Right lobe of liver (tissue), 6 donors: ENCODE results near the gene CDYL. TPM values are rescaled to one million over a fixed set of nuclear protein-coding genes. Genes with fewer than 3 reads are reported as not detected.

Experiments
- ATAC-seq, 4 donors: fragments of 200-7000 bp; cut with Tn5 transposase; one replicate each; pipeline ENCODE4 v1.9.1; 2020; ENCODE audit warnings: mild to moderate bottlenecking in 4 of 4, moderate library complexity in 4 of 4
- DNase-seq, 3 donors: peaks; one replicate each; pipeline ENCODE4 v3.0.0-alpha.2; 2020
- H3K27ac ChIP-seq, 3 donors: fragments of 200-600 bp; one replicate each; pipeline ENCODE4 v1.8.0; 2022
- H3K27me3 ChIP-seq, 2 donors: fragments of 200-600 bp; one replicate each; pipeline ENCODE4 v1.8.0; 2022
- H3K36me3 ChIP-seq, 4 donors: fragments of 200-600 bp; sonication (generic) in 1 of 4; one replicate each; pipeline versions ENCODE4 v1.5.1 to v1.8.0; 2017 to 2022; ENCODE audit warnings: control low read depth in 1 of 4
- H3K4me1 ChIP-seq, 4 donors: fragments of 200-600 bp; sonication (generic) in 1 of 4; one replicate each; pipeline versions ENCODE4 v1.5.1 to v1.8.0; 2017 to 2022; ENCODE audit warnings: control low read depth in 1 of 4
- H3K4me3 ChIP-seq, 3 donors: fragments of 200-600 bp; one replicate each; pipeline ENCODE4 v1.8.0; 2022
- H3K9me3 ChIP-seq, 4 donors: fragments of 200-600 bp; sonication (generic) in 1 of 4; one replicate each; pipeline versions ENCODE4 v1.5.1 to v1.8.0; 2017 to 2022; ENCODE audit warnings: control low read depth in 1 of 4
- CTCF ChIP-seq, 4 donors: fragments of 200-600 bp in 3 of 4; fragments of 450-650 bp in 1 of 4; IDR thresholded peaks; one replicate each; pipeline versions ENCODE4 v1.5.1 to v1.8.0; 2016 to 2022; ENCODE audit warnings: antibody characterized with exemption in 4 of 4, mild to moderate bottlenecking in 2 of 4
- POLR2A ChIP-seq: fragments of 450-650 bp; IDR thresholded peaks from one replicate; pipeline ENCODE4 v1.6.1; 2017; ENCODE audit warnings: antibody characterized with exemption, mild to moderate bottlenecking
- WGBS: methylation state at CpG from one replicate; pipeline ENCODE4 v1.1.6; 2018; ENCODE audit warnings: low coverage, low lambda C conversion rate; ENCODE audit not compliant: insufficient coverage; ENCODE audit errors: missing lambda C conversion rate; 5-methylcytosine and 5-hydroxymethylcytosine counted together
- intact Hi-C, 2 donors: fragments of 100-400 bp; cut with DNase I; formaldehyde crosslinking; loops; one replicate each; pipeline versions ENCODE4 v1.11.2 to v1.14.1; 2022
- total RNA-seq, 6 experiments: library from RNA; depleted of rRNA in 2 of 6; stranded (reverse); fragments of >200 nt in 2 of 6; fragmentation: NEBNext Ultra II Directional in 3 of 6; extraction: Animal tissue kit (Norgen Biotek cat#: 25700) in 3 of 6; gene quantifications; one replicate each; pipeline versions ENCODE4 v1.1.0 to v1.2.4, GENCODE V29; 2016 to 2023
- donor health status: DM: no; HTN: yes; CAD: no.
- donor health status: DM: no; HTN: no; CAD: no.
- donor health status: DM: no; HTN: no; CAD: no.
- donor health status: DM: no; HTN: yes; CAD: no.
- donor health status: DM: no; HTN: yes; CAD: no.

CDYL gene
- total RNA-seq, 6 experiments from 2014 or later = 5.0 to 16.1 (median 13.1) TPM

GRCh38 chr6:4819706-4820283 is 43.6 kb downstream of the CDYL start:
- ATAC-seq (no peak), DNase-seq (no peak)
- intact Hi-C loops = no loop called here
- Histone ChIP-seq H3K4me3 (no peak overlapping the region), H3K4me1 (no peaks in the 10 kb centered on the region), H3K27ac (no peak overlapping the region), H3K27me3 (no peaks in the 10 kb centered on the region), H3K9me3 (no peaks in the 10 kb centered on the region), H3K36me3 (no peaks in the 10 kb centered on the region)
- no peak for TF ChIP-seq CTCF (IDR thresholded peaks at IDR 0.05)
- no peak for TF ChIP-seq POLR2A
- WGBS = no CpG with 5 or more reads among the region's 1 CpG

GRCh38 chr6:4820704-4821276 is 44.6 kb downstream of the CDYL start:
- TF ChIP-seq POLR2A (no peak), CTCF (IDR thresholded peaks at IDR 0.05) (no peak)
- Histone ChIP-seq H3K27me3 (no peaks in the 10 kb centered on the region), H3K4me1 (no peaks in the 10 kb centered on the region), H3K9me3 (no peaks in the 10 kb centered on the region), H3K27ac (no peak overlapping the region), H3K4me3 (no peak overlapping the region), H3K36me3 (no peaks in the 10 kb centered on the region)
- ATAC-seq = no peak
- no peak for DNase-seq
- 78% methylated on average over 2 of the region's 5 CpGs for WGBS
- intact Hi-C loops = no loop called here

- Histone ChIP-seq H3K4me3 (no peak overlapping the region), H3K27ac (no peak overlapping the region), H3K9me3 (no peaks in the 10 kb centered on the region), H3K27me3 (no peaks in the 10 kb centered on the region), H3K36me3 (no peaks in the 10 kb centered on the region), H3K4me1 (no peaks in the 10 kb centered on the region)
- ATAC-seq (no peak), DNase-seq (no peak)
- no peak for TF ChIP-seq CTCF (IDR thresholded peaks at IDR 0.05)
- intact Hi-C loops = no loop called here
- WGBS = 83% methylated on average over 1 of the region's 1 CpG
Observed at GRCh38 chr6:4822476-4822875, 46.3 kb downstream of the CDYL start.

- Histone ChIP-seq H3K27ac (no peak overlapping the region), H3K36me3 (no peaks in the 10 kb centered on the region), H3K4me3 (no peak overlapping the region), H3K4me1 (no peaks in the 10 kb centered on the region), H3K9me3 (peaks cover 0 to 12% (median 0%) of the 10 kb centered on the region in 4 donors), H3K27me3 (no peaks in the 10 kb centered on the region)
- TF ChIP-seq POLR2A = no peak
- TF ChIP-seq CTCF (IDR thresholded peaks at IDR 0.05) = no peak
- intact Hi-C loops = no loop called here
- 81% methylated on average over 2 of the region's 3 CpGs for WGBS
- DNase-seq (no peak), ATAC-seq (no peak)
Observed at GRCh38 chr6:4828187-4828698, 52.0 kb downstream of the CDYL start.
